GM13977 (cell line): ENCODE results near the gene AGPAT3.

Experiments
- DNase-seq: peaks from one replicate; pipeline ENCODE4 v3.0.0; 2012; ENCODE audit warnings: low spot score
- in situ Hi-C: fragments of 300-500 bp; cut with MboI; formaldehyde crosslinking; loops from one replicate; pipeline ENCODE4 v1.12.0; 2022; ENCODE audit warnings: low sequenced_read_pairs, low pct_unique_long_range_greater_than_20kb, mixed read lengths, inconsistent platforms; ENCODE audit not compliant: unreplicated experiment
- TF ChIP-seq, protein P1 (sequence below): IDR thresholded peaks from 2 replicates; pipeline ENCODE4 v1.5.1; 2012; ENCODE audit warnings: mild to moderate bottlenecking, control low read depth; ENCODE audit not compliant: insufficient read depth; ENCODE audit errors: extremely low read depth, missing control alignments

The AGPAT3 gene

DNA sequence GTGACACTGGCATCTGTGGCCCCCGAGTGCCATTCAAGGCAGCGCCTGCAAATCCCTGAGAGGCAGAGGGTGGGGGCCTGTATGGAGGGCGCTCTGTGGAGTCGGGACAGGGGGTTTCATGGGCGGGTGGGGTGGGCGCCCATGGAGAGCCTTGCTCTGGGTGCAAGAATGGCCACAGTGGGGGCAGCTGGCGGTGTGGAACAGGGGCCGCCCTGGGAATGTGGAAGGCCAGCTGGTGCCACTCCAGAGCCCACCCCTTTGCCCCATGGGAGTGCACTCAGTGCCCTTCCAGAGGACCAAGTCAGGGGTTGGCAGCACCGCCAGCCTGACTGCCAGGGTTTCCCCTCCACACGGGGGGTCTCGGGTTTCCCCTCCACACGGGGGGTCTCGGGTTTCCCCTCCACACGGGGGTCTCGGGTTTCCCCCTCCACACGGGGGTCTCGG lies 92.1 kb downstream of the AGPAT3 start:
- in situ Hi-C loops = no loop called here
- TF ChIP-seq, protein P1, sequence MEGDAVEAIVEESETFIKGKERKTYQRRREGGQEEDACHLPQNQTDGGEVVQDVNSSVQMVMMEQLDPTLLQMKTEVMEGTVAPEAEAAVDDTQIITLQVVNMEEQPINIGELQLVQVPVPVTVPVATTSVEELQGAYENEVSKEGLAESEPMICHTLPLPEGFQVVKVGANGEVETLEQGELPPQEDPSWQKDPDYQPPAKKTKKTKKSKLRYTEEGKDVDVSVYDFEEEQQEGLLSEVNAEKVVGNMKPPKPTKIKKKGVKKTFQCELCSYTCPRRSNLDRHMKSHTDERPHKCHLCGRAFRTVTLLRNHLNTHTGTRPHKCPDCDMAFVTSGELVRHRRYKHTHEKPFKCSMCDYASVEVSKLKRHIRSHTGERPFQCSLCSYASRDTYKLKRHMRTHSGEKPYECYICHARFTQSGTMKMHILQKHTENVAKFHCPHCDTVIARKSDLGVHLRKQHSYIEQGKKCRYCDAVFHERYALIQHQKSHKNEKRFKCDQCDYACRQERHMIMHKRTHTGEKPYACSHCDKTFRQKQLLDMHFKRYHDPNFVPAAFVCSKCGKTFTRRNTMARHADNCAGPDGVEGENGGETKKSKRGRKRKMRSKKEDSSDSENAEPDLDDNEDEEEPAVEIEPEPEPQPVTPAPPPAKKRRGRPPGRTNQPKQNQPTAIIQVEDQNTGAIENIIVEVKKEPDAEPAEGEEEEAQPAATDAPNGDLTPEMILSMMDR = no peak

DNA sequence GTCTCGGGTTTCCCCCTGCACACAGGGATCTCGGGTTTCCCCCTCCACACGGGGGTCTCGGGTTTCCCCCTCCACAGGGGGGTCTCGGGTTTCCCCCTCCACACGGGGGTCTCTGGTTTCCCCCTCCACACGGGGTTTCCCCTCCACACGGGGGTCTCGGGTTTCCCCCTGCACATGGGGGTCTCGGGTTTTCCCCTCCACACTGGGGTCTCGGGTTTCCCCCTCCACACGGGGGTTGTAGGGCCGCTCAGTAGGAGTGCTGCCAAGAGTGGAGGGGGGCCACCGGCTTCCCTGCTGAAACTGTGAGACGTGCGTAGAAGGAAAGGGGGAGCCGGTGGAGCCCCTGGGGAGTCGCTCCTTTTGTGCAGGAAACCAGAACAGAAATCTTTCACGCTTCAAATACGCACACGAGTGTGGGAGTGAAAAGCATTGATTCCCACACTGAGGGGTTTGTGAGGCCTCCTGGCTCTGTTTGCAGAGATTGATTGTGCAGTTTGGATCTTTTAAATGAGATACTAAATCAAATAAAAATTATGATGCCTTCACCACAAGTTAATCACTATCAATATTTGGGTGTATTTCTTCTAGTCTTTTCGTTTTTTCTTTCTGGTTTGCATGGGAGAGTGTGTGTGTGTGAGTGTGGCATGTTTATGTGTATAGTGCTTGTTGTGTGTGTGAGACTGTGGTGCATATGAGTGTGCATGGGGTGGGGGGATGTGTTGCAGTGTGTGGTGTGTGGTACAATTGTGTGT lies 92.8 kb downstream of the AGPAT3 start:
- in situ Hi-C loops = no loop called here
- TF ChIP-seq, protein P1 = no peak
- DNase-seq = peak; percentile 73

More for the DNA sequence above, 92.1 kb downstream of the AGPAT3 start:
- DNase-seq = no peak

DNA sequence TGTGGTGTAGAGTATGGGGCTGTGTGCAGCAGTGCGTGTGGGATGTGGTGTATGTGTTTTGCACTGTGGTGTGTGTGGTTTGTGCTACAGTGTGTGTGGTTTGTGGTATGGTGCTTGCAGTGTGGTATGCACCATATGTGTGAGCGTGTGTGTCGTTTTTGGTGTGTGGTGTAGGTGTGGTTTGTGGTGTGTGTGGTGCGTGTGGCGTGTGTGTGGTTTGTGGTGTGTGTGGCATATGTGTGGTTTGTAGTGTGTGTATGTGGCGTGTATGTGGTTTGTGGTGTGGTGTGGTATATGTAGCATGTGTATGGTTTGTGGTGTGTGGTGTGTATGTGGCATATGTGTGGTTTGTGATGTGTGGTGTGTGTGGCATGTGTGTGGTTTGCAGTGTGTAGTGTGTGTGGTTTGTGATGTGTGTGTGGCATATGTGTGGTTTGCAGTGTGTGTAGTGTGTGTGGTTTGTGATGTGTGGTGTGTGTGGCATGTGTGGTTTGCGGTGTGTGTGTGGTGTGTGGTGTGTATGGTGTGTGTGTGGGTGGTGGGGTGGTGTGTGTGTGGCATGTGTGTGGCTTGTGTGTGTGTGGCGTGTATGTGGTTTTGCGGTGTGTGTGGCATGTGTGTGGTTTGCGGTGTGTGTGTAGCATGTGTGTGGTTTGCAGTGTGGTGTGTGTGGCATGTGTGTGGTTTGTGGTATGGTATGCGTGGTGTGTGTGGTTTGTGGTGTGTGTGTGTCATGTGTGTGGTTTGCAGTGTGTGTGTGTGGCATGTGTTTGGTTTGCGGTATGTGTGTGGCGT lies 93.5 kb downstream of the AGPAT3 start:
- DNase-seq = no peak
- in situ Hi-C loops = no loop called here
- TF ChIP-seq, protein P1 = no peak

DNA sequence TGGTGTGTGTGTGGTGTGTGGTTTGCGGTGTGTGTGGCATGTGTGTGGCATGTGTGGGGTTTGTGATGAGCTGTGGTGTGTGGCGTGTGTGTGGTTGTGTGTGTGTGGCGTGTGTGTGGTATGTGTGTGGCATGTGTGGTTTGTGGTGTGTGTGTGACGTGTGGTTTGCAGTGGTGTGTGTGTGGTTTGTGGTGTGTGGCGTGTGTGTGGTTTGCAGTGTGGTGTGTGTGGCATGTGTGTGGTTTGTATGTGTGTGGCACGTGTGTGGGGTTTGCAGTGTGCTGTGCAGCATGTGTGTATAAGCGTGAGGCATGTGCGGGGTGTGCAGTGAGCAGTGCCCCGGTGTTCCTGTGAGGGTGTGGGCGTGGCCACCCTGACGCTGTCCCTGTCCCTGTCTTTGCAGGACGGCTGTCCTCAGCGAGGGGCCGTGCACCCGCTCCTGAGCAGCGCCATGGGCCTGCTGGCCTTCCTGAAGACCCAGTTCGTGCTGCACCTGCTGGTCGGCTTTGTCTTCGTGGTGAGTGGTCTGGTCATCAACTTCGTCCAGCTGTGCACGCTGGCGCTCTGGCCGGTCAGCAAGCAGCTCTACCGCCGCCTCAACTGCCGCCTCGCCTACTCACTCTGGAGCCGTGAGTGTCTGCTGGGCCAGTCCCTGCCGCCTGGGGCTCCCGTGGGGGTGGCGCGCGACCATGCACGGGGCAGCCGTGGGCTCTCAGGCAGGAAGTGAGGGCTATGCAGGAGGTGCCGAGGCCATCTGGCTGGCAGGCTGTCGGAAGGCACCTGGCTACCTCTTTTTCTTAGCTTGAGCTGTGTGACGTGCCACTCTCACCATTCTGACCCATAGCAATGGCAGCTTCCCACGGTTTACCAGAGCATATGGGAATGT lies 94.5 kb downstream of the AGPAT3 start:
- no peak for DNase-seq
- in situ Hi-C loops = no loop called here
- TF ChIP-seq, protein P1 = no peak

DNA sequence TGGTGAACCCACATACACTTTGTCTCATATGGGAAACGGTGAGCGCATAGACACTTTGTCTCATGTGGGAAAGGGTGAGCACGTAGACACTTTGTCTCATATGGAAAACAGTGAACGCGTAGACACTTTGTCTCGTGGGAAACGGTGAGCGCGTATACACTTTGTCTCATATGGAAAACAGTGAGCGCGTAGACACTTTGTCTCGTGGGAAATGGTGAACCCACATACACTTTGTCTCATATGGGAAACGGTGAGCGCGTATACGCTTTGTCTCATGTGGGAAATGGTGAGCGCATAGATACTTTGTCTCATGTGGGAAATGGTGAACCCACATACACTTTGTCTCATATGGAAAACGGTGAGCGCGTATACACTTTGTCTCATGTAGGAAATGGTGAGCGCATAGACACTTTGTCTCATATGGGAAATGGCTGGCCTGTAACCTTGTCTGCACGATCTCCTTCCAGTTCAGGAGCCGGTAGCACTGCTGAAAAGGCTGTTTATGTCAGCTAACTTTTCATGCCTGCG lies 96.4 kb downstream of the AGPAT3 start:
- TF ChIP-seq, protein P1 = no peak
- in situ Hi-C loops = no loop called here
- DNase-seq = no peak
